H9 (cell line): ENCODE data around the gene TNIP1. TPM values are rescaled to one million over a fixed set of nuclear protein-coding genes. Genes with fewer than 3 reads are reported as not detected.

ENCODE experiments used
- DNase-seq: peaks from one replicate; pipeline ENCODE4 v3.0.0-alpha.2; 2017
- H2AFZ ChIP-seq: one replicate; pipeline ENCODE4 v1.6.1; 2013; ENCODE audit warnings: mild to moderate bottlenecking, low read length, control low read depth, moderate library complexity
- H2AK5ac ChIP-seq: 2 replicates; pipeline ENCODE4 v1.6.1; 2013; ENCODE audit warnings: low read length, control low read depth, mixed read lengths; ENCODE audit not compliant: insufficient read length
- H2BK120ac ChIP-seq: one replicate; pipeline ENCODE4 v1.6.1; 2013; ENCODE audit warnings: low read depth, mild to moderate bottlenecking, low read length, control low read depth, inconsistent platforms; ENCODE audit not compliant: poor library complexity, severe bottlenecking
- H2BK12ac ChIP-seq: 2 replicates; pipeline ENCODE4 v1.6.1; 2013; ENCODE audit warnings: low read length, control low read depth, mixed read lengths, low read depth; ENCODE audit not compliant: insufficient read length
- H2BK15ac ChIP-seq: 2 replicates; pipeline ENCODE4 v1.6.1; 2013; ENCODE audit warnings: low read depth, low read length, control low read depth
- H2BK20ac ChIP-seq: one replicate; pipeline ENCODE4 v1.6.1; 2013; ENCODE audit warnings: low read depth, mild to moderate bottlenecking, low read length, control low read depth, inconsistent platforms; ENCODE audit not compliant: poor library complexity, severe bottlenecking
- H2BK5ac ChIP-seq: 2 replicates; pipeline ENCODE4 v1.6.1; 2013; ENCODE audit warnings: low read length, control low read depth, mixed read lengths; ENCODE audit not compliant: insufficient read length
- H3K14ac ChIP-seq: 2 replicates; pipeline ENCODE4 v1.6.1; 2013; ENCODE audit warnings: low read length, control low read depth; ENCODE audit not compliant: insufficient read depth
- H3K18ac ChIP-seq: 2 replicates; pipeline ENCODE4 v1.6.1; 2013; ENCODE audit warnings: low read depth, mild to moderate bottlenecking, mixed read lengths, low read length, control low read depth; ENCODE audit not compliant: insufficient read length
- H3K23ac ChIP-seq: 2 replicates; pipeline ENCODE4 v1.6.1; 2013; ENCODE audit warnings: low read length, control low read depth, mixed read lengths, low read depth; ENCODE audit not compliant: insufficient read length
- H3K23me2 ChIP-seq: 2 replicates; pipeline ENCODE4 v1.6.1; 2013; ENCODE audit warnings: low read depth, mild to moderate bottlenecking, mixed read lengths, low read length, control low read depth; ENCODE audit not compliant: insufficient read length, poor library complexity, severe bottlenecking
- H3K27ac ChIP-seq: 2 replicates; pipeline ENCODE4 v1.5.1; 2013; ENCODE audit warnings: low read length, control low read depth, mixed read lengths, low read depth; ENCODE audit not compliant: insufficient read length
- H3K27me3 ChIP-seq: 2 replicates; pipeline ENCODE4 v1.6.1; 2013; ENCODE audit warnings: low read length, control low read depth, inconsistent platforms; ENCODE audit not compliant: insufficient read depth
- H3K4ac ChIP-seq: 2 replicates; pipeline ENCODE4 v1.6.1; 2013; ENCODE audit warnings: low read depth, mild to moderate bottlenecking, control low read depth, inconsistent platforms, low read length, moderate library complexity
- H3K4me1 ChIP-seq: 2 replicates; pipeline ENCODE4 v1.6.1; 2013; ENCODE audit warnings: low read length, control low read depth, inconsistent platforms; ENCODE audit not compliant: insufficient read depth
- H3K4me2 ChIP-seq: 2 replicates; pipeline ENCODE4 v1.6.1; 2013; ENCODE audit warnings: low read length, control low read depth, mixed read lengths; ENCODE audit not compliant: insufficient read length, insufficient read depth
- H3K56ac ChIP-seq: 2 replicates; pipeline ENCODE4 v1.6.1; 2013; ENCODE audit warnings: low read depth, mild to moderate bottlenecking, mixed read lengths, low read length, control low read depth; ENCODE audit not compliant: insufficient read length
- H3K79me1 ChIP-seq: 2 replicates; pipeline ENCODE4 v1.6.1; 2013; ENCODE audit warnings: low read depth, mild to moderate bottlenecking, moderate library complexity, low read length, control low read depth, inconsistent platforms; ENCODE audit not compliant: insufficient read depth, poor library complexity, severe bottlenecking
- H3K79me2 ChIP-seq: 2 replicates; pipeline ENCODE4 v1.6.1; 2013; ENCODE audit warnings: low read length, control low read depth, inconsistent platforms; ENCODE audit not compliant: insufficient read depth
- H3K9ac ChIP-seq: 2 replicates; pipeline ENCODE4 v1.6.1; 2013; ENCODE audit warnings: low read length, control low read depth, mixed read lengths; ENCODE audit not compliant: insufficient read length; ENCODE audit errors: extremely low read depth
- H3K9me3 ChIP-seq: one replicate; pipeline ENCODE4 v1.6.1; 2013; ENCODE audit warnings: low read depth, low read length, inconsistent platforms; ENCODE audit not compliant: control insufficient read depth
- H3T11ph ChIP-seq: one replicate; pipeline ENCODE4 v1.6.1; 2013; ENCODE audit warnings: mild to moderate bottlenecking, low read length, control low read depth, inconsistent platforms
- H4K20me1 ChIP-seq: one replicate; pipeline ENCODE4 v1.6.1; 2013; ENCODE audit not compliant: control insufficient read depth, insufficient read length, insufficient read depth
- H4K5ac ChIP-seq: 2 replicates; pipeline ENCODE4 v1.6.1; 2013; ENCODE audit warnings: low read depth, mild to moderate bottlenecking, mixed read lengths, low read length, control low read depth; ENCODE audit not compliant: insufficient read length
- H4K8ac ChIP-seq: replicated peaks from 2 replicates; pipeline ENCODE4 v1.6.1; 2013; ENCODE audit warnings: low read length, control low read depth, mixed read lengths, low read depth; ENCODE audit not compliant: insufficient read length
- H4K91ac ChIP-seq: 2 replicates; pipeline ENCODE4 v1.6.1; 2013; ENCODE audit warnings: low read depth, mild to moderate bottlenecking, moderate library complexity, mixed read lengths, low read length, control low read depth; ENCODE audit not compliant: insufficient read length
- H3K27ac Mint-ChIP-seq, 3 experiments: 2 replicates in 2 of 3; 3 replicates in 1 of 3; pipeline ENCODE4 v1.8.0; 2020 to 2021; ENCODE audit warnings: mixed read lengths in 3 of 3, mild to moderate bottlenecking in 1 of 3, moderate library complexity in 1 of 3
- H3K27me3 Mint-ChIP-seq: 2 replicates; pipeline ENCODE4 v1.8.0; 2021; ENCODE audit warnings: low read depth, mild to moderate bottlenecking, moderate library complexity, mixed read lengths
- H3K36me3 Mint-ChIP-seq, 3 experiments: 2 replicates in 2 of 3; 3 replicates in 1 of 3; pipeline ENCODE4 v1.8.0; 2020 to 2021; ENCODE audit warnings: low read depth in 3 of 3, mixed read lengths in 3 of 3; ENCODE audit not compliant: insufficient read depth in 1 of 3
- H3K4me1 Mint-ChIP-seq, 2 experiments: 2 replicates each; pipeline ENCODE4 v1.8.0; 2020; ENCODE audit warnings: mixed read lengths in 2 of 2
- H3K4me3 Mint-ChIP-seq, 2 experiments: 2 replicates in 1 of 2; 3 replicates in 1 of 2; pipeline ENCODE4 v1.8.0; 2020 to 2021; ENCODE audit warnings: mild to moderate bottlenecking in 2 of 2, mixed read lengths in 2 of 2, moderate library complexity in 1 of 2
- H3K9me3 Mint-ChIP-seq, 2 experiments: 2 replicates in 1 of 2; 3 replicates in 1 of 2; pipeline ENCODE4 v1.8.0; 2020; ENCODE audit warnings: mild to moderate bottlenecking in 2 of 2, mixed read lengths in 2 of 2, moderate library complexity in 1 of 2
- WGBS: extraction: QIAGEN DNeasy Blood & Tissue Kit; methylation state at CpG from one replicate; pipeline ENCODE4 v1.1.7; 2013; ENCODE audit warnings: missing lambda C conversion rate, low lambda C conversion rate, mixed read lengths; ENCODE audit not compliant: insufficient read length; ENCODE audit errors: extremely low coverage; 5-methylcytosine and 5-hydroxymethylcytosine counted together
- total RNA-seq: library from RNA; stranded (reverse); gene quantifications from 2 replicates; pipeline ENCODE4 v1.2.1, GENCODE V29; 2021
- TF ChIP-seq, protein P1 (sequence below): fragments of 200-600 bp; sonication (generic); conservative IDR thresholded peaks from 3 replicates; pipeline ENCODE4 v1.8.0; 2021; ENCODE audit warnings: antibody characterized with exemption, mild to moderate bottlenecking

TNIP1 gene
- total RNA-seq, 1 experiment from 2014 or later, result 40.8 TPM

DNA sequence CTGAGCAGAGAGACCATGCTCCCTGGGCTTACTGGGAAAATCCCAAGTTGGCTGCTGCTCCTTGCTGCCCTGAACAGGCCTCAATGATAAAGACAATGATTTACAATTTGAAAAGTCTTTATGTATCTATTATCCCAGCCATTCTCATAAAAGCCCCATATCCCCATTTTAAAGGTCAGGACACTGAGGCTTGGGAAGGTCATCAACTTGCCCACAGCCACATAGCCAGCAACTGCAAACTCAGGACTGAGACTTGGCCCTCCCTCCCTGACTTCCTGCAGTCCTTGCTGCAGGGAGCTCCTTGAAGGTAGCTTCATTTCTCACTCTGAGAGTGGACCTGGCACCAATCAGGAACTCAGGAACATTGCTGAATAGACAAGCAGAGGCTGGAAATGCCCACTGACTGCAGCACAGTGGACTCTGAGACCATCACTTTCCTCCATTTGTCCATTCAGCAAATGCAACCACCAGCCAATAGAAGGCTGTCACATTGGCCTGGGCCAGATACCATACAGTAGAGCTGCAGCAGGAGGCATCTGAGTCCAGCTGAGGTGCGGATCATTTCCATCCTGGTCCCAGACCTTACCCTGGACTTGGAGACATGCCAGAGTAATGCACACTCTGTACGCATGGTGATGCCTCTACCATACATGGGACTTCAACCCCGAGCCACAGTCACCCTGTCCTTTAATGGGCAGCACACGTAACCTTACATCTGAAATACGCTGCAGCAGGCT lies 18.3 kb downstream of the TNIP1 start:
- H3K27me3 Mint-ChIP-seq, result no peaks in the 10 kb centered on the region
- peaks cover 3 to 34% (median 20%) of the 10 kb centered on the region in 3 experiments for H3K36me3 Mint-ChIP-seq
- Histone ChIP-seq H2AK5ac (no peak overlapping the region), H2BK5ac (no peak overlapping the region), H2BK12ac (no peak overlapping the region), H3K4me2 (no peak overlapping the region), H3K23me2 (no peaks in the 10 kb centered on the region), H2BK120ac (no peak overlapping the region), H3K79me1 (no peaks in the 10 kb centered on the region), H3T11ph (no peak overlapping the region), H4K91ac (no peak overlapping the region), H3K4me1 (no peaks in the 10 kb centered on the region), H2BK15ac (no peak overlapping the region), H3K9me3 (no peaks in the 10 kb centered on the region), H3K4ac (no peak overlapping the region), H3K9ac (no peak overlapping the region), H3K79me2 (no peaks in the 10 kb centered on the region), H3K23ac (no peak overlapping the region), H3K14ac (no peak overlapping the region), H4K8ac (no peak overlapping the region), H3K27ac (no peak overlapping the region), H3K27me3 (no peaks in the 10 kb centered on the region), H2AFZ (no peak overlapping the region), H4K5ac (no peak overlapping the region), H4K20me1 (no peaks in the 10 kb centered on the region), H3K56ac (no peak overlapping the region), H2BK20ac (no peak overlapping the region), H3K18ac (no peak overlapping the region)
- DNase-seq, result no peak
- no CpG with 5 or more reads among the region's 5 CpGs for WGBS
- TF ChIP-seq, protein P1, sequence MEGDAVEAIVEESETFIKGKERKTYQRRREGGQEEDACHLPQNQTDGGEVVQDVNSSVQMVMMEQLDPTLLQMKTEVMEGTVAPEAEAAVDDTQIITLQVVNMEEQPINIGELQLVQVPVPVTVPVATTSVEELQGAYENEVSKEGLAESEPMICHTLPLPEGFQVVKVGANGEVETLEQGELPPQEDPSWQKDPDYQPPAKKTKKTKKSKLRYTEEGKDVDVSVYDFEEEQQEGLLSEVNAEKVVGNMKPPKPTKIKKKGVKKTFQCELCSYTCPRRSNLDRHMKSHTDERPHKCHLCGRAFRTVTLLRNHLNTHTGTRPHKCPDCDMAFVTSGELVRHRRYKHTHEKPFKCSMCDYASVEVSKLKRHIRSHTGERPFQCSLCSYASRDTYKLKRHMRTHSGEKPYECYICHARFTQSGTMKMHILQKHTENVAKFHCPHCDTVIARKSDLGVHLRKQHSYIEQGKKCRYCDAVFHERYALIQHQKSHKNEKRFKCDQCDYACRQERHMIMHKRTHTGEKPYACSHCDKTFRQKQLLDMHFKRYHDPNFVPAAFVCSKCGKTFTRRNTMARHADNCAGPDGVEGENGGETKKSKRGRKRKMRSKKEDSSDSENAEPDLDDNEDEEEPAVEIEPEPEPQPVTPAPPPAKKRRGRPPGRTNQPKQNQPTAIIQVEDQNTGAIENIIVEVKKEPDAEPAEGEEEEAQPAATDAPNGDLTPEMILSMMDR, result no peak
- H3K9me3 Mint-ChIP-seq, result no peaks in the 10 kb centered on the region
- H3K4me1 Mint-ChIP-seq, result peaks cover 12% of the 10 kb centered on the region in 2 experiments
- 0 out of 7 replicates have a peak overlapping the region, but pooled peaks of 1 of the 3 experiments have one; percentile 84 for H3K27ac Mint-ChIP-seq
- H3K4me3 Mint-ChIP-seq, result no peak overlapping the region
